Astrocyte (in vitro differentiated cells and primary cell): ENCODE results near the gene LTC4S. TPM values are rescaled to one million over a fixed set of nuclear protein-coding genes. Genes with fewer than 3 reads are reported as not detected.

Experiments used
- DNase-seq: peaks from one replicate; pipeline ENCODE4 v3.0.0-alpha.2; 2010; ENCODE audit warnings: low read depth
- FAIRE-seq: peaks from 2 replicates; lab custom pipeline; 2011; peaks lifted over from hg19 to GRCh38; lab: Jason Lieb, UNC
- H2AFZ ChIP-seq: 2 replicates; pipeline ENCODE4 v1.6.0; 2012; ENCODE audit warnings: low read depth, low read length, inconsistent platforms
- H3K27ac ChIP-seq: 2 replicates; pipeline ENCODE4 v1.5.1; 2011; ENCODE audit warnings: low read depth, low read length, inconsistent platforms
- H3K27me3 ChIP-seq: 2 replicates; pipeline ENCODE4 v1.6.0; 2011; ENCODE audit warnings: low read length, inconsistent platforms; ENCODE audit not compliant: insufficient read depth
- H3K36me3 ChIP-seq: 2 replicates; pipeline ENCODE4 v1.5.1; 2011; ENCODE audit warnings: low read length, inconsistent platforms; ENCODE audit not compliant: insufficient read depth
- H3K4me1 ChIP-seq: 2 replicates; pipeline ENCODE4 v1.5.1; 2011; ENCODE audit warnings: low read length, inconsistent platforms; ENCODE audit not compliant: insufficient read depth
- H3K4me2 ChIP-seq: 2 replicates; pipeline ENCODE4 v1.6.0; 2012; ENCODE audit warnings: low read length, inconsistent platforms
- H3K4me3 ChIP-seq: 2 replicates; pipeline ENCODE4 v1.5.1; 2011; ENCODE audit warnings: low read depth, mild to moderate bottlenecking, low read length, inconsistent platforms; ENCODE audit not compliant: insufficient read depth
- H3K79me2 ChIP-seq: 2 replicates; pipeline ENCODE4 v1.6.0; 2012; ENCODE audit warnings: mild to moderate bottlenecking, low read length, inconsistent platforms; ENCODE audit not compliant: insufficient read depth
- H3K9ac ChIP-seq: 2 replicates; pipeline ENCODE4 v1.6.0; 2012; ENCODE audit warnings: mild to moderate bottlenecking, low read length, inconsistent platforms
- H3K9me3 ChIP-seq: 2 replicates; pipeline ENCODE4 v1.5.1; 2012; ENCODE audit warnings: low read depth, mild to moderate bottlenecking, low read length, inconsistent platforms; ENCODE audit not compliant: insufficient read depth
- H4K20me1 ChIP-seq: 2 replicates; pipeline ENCODE4 v1.6.0; 2012; ENCODE audit warnings: low read length, inconsistent platforms; ENCODE audit not compliant: insufficient read depth
- H3K27ac Mint-ChIP-seq: one replicate; pipeline ENCODE4 v1.8.0; 2021; ENCODE audit warnings: mild to moderate bottlenecking, mixed read lengths; ENCODE audit not compliant: unreplicated experiment
- H3K27me3 Mint-ChIP-seq: one replicate; pipeline ENCODE4 v1.8.0; 2021; ENCODE audit warnings: low read depth, mixed read lengths; ENCODE audit not compliant: unreplicated experiment
- H3K36me3 Mint-ChIP-seq: one replicate; pipeline ENCODE4 v1.8.0; 2021; ENCODE audit warnings: low read depth, mixed read lengths; ENCODE audit not compliant: unreplicated experiment
- H3K4me1 Mint-ChIP-seq: one replicate; pipeline ENCODE4 v1.8.0; 2021; ENCODE audit warnings: low read depth, mixed read lengths; ENCODE audit not compliant: unreplicated experiment
- H3K4me3 Mint-ChIP-seq: one replicate; pipeline ENCODE4 v1.8.0; 2021; ENCODE audit warnings: mild to moderate bottlenecking, moderate library complexity, mixed read lengths; ENCODE audit not compliant: unreplicated experiment
- H3K9me3 Mint-ChIP-seq: one replicate; pipeline ENCODE4 v1.8.0; 2021; ENCODE audit warnings: mild to moderate bottlenecking, mixed read lengths; ENCODE audit not compliant: unreplicated experiment
- EZH2 ChIP-seq: IDR thresholded peaks from 2 replicates; pipeline ENCODE4 v1.6.1; 2012; ENCODE audit warnings: mild to moderate bottlenecking, low read length, inconsistent platforms; ENCODE audit not compliant: insufficient read depth
- total RNA-seq: library from RNA; stranded (reverse); gene quantifications from 2 replicates; pipeline ENCODE4 v1.2.1, GENCODE V29; 2021
- TF ChIP-seq, protein P1 (sequence below): IDR thresholded peaks from 2 replicates; pipeline ENCODE4 v1.5.1; 2011; ENCODE audit warnings: low read depth, mild to moderate bottlenecking, inconsistent platforms, low read length, moderate library complexity; ENCODE audit not compliant: insufficient read depth

The LTC4S gene
- total RNA-seq, 1 donor from 2014 or later = 1.3 TPM

DNA sequence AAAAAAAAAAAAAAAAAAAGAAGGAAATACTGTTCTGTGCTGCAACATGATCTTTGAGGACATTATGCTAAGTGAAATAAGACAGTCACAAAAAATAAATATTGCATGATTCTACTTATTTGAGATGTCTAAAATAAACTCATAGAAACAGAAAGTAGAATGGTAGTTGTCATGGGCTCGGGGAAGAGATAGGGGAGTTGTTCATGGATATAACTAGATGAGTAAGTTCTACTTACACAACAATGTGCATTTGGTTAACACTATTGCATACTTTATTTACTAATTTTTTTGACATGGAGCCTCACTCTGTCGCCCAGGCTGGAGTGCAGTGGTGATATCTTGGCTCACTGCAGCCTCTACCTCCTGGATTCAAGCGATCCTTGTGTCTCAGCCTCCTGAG, 46.0 kb upstream of the LTC4S start:
- Mint-ChIP-seq H3K9me3 (no peaks in the 10 kb centered on the region), H3K4me3 (no peak overlapping the region), H3K36me3 (peaks cover 7% of the 10 kb centered on the region), H3K27ac (no peak overlapping the region), H3K27me3 (no peaks in the 10 kb centered on the region), H3K4me1 (no peaks in the 10 kb centered on the region)
- Histone ChIP-seq H3K4me2 (no peak overlapping the region), H3K4me3 (no peak overlapping the region), H3K9ac (no peak overlapping the region), H3K4me1 (no peaks in the 10 kb centered on the region), H3K27me3 (no peaks in the 10 kb centered on the region), H3K36me3 (no peaks in the 10 kb centered on the region), H3K27ac (no peak overlapping the region), H3K79me2 (peaks cover 90% of the 10 kb centered on the region), H4K20me1 (peaks cover 59% of the 10 kb centered on the region), H3K9me3 (no peaks in the 10 kb centered on the region), H2AFZ (no peak overlapping the region)
- TF ChIP-seq, protein P1, sequence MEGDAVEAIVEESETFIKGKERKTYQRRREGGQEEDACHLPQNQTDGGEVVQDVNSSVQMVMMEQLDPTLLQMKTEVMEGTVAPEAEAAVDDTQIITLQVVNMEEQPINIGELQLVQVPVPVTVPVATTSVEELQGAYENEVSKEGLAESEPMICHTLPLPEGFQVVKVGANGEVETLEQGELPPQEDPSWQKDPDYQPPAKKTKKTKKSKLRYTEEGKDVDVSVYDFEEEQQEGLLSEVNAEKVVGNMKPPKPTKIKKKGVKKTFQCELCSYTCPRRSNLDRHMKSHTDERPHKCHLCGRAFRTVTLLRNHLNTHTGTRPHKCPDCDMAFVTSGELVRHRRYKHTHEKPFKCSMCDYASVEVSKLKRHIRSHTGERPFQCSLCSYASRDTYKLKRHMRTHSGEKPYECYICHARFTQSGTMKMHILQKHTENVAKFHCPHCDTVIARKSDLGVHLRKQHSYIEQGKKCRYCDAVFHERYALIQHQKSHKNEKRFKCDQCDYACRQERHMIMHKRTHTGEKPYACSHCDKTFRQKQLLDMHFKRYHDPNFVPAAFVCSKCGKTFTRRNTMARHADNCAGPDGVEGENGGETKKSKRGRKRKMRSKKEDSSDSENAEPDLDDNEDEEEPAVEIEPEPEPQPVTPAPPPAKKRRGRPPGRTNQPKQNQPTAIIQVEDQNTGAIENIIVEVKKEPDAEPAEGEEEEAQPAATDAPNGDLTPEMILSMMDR = no peak
- TF ChIP-seq EZH2 = no peak
- DNase-seq = no peak
- FAIRE-seq = no peak

DNA sequence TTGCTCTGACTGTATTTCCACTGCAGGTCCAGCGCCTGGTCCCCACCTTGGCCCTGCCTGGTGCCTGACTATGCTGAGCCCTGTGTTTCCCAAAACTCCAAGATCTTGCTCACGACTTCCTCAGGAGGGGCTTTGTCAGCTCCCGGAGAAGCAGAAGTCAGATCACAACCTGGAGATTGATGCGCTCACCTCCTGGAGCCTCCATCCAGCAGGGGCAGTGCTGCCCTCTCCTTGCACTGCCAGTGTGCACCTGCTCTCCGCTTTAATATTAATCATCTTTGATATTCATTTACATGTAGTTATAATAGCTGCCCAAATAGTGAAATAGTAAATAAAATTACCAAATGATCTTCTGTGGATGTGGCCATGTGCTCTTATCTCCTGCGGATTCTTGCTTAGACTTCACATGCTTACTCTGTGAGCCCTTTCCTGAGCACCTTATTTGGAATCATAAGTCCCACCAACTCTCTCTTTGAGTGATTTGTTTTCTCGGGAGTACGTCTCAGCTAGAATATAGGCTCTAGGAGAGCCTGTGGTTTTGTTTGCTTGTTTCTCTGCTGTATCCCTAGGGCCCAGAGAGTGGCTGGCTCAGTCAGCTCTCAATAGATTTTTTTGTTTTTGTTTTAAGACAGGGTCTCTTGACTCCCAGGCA, 43.8 kb upstream of the LTC4S start:
- H3K79me2 ChIP-seq = peaks cover 94% of the 10 kb centered on the region
- H3K27me3 ChIP-seq = no peaks in the 10 kb centered on the region
- Mint-ChIP-seq H3K4me3 (no peak overlapping the region), H3K4me1 (peaks cover 6% of the 10 kb centered on the region), H3K27me3 (no peaks in the 10 kb centered on the region), H3K27ac (no peak overlapping the region), H3K9me3 (no peaks in the 10 kb centered on the region), H3K36me3 (peaks cover 5% of the 10 kb centered on the region)
- no peaks in the 10 kb centered on the region for H3K4me1 ChIP-seq
- H3K4me2 ChIP-seq = no peak overlapping the region
- no peak overlapping the region for H3K4me3 ChIP-seq
- H2AFZ ChIP-seq = no peak overlapping the region
- no peak overlapping the region for H3K9ac ChIP-seq
- TF ChIP-seq, protein P1 = no peak
- TF ChIP-seq EZH2 = no peak
- no peaks in the 10 kb centered on the region for H3K36me3 ChIP-seq
- H3K9me3 ChIP-seq = no peaks in the 10 kb centered on the region
- FAIRE-seq (no peak), DNase-seq (no peak)
- H4K20me1 ChIP-seq = peaks cover 76% of the 10 kb centered on the region
- H3K27ac ChIP-seq = no peak overlapping the region

DNA sequence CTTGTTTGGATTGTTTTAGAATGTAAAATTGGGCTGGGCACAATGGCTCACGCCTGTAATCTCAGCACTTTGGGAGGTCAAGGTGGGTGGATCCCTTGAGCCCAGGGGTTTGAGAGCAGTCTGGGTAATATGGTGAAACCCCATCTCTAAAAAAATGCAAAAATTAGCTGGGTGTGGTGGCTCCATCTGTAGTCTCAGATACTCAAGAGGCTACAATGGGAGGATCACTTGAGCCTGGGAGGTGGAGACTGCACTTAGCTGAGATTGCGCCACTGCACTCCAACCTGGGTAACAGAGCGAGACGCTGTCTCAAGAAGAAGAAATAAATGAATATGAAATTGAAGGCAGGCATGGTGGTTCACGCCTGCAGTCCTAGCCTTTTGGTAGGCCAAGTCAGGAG, 39.8 kb upstream of the LTC4S start:
- H3K9me3 ChIP-seq = no peaks in the 10 kb centered on the region
- no peak overlapping the region for H3K27ac Mint-ChIP-seq
- no peak overlapping the region for H3K4me3 ChIP-seq
- no peak overlapping the region for H3K9ac ChIP-seq
- no peak overlapping the region for H3K4me3 Mint-ChIP-seq
- H3K79me2 ChIP-seq = peaks cover 97% of the 10 kb centered on the region
- DNase-seq = no peak
- TF ChIP-seq, protein P1 = no peak
- no peak for TF ChIP-seq EZH2
- no peak for FAIRE-seq
- no peaks in the 10 kb centered on the region for H3K27me3 Mint-ChIP-seq
- H3K36me3 ChIP-seq = no peaks in the 10 kb centered on the region
- no peaks in the 10 kb centered on the region for H3K9me3 Mint-ChIP-seq
- H3K36me3 Mint-ChIP-seq = peaks cover 5% of the 10 kb centered on the region
- no peak overlapping the region for H2AFZ ChIP-seq
- H3K4me1 Mint-ChIP-seq = peaks cover 13% of the 10 kb centered on the region
- H3K4me2 ChIP-seq = no peak overlapping the region
- H3K27me3 ChIP-seq = no peaks in the 10 kb centered on the region
- H3K27ac ChIP-seq = no peak overlapping the region
- no peaks in the 10 kb centered on the region for H3K4me1 ChIP-seq
- H4K20me1 ChIP-seq = peaks cover 88% of the 10 kb centered on the region
